T-helper 1 cell treated with Interleukin-12 subunit alpha and Interleukin-12 subunit beta and Interleukin-4 antibody, amounts not matched to agents 30 ng/mL and 1 ng/mL, for 36 hours (primary cell): Measurements from ENCODE around the gene TMED7. TPM values are rescaled to one million over a fixed set of nuclear protein-coding genes. Genes with fewer than 3 reads are reported as not detected.
"Not testable (repeated sequence)": the region's sequence is repeated elsewhere in the genome, so short reads cannot be mapped to it uniquely, and the experiment has no call there.

Experiments
- intact Hi-C: fragments of 100-400 bp; cut with micrococcal nuclease; formaldehyde crosslinking; loops from one replicate; pipeline ENCODE4 v1.15.1; 2024
- total RNA-seq: library from RNA; stranded (reverse); gene quantifications from 2 replicates; pipeline ENCODE4 v1.2.3, GENCODE V29; 2022

Gene TMED7
- 51.9 and 52.6 TPM in 2 replicates for total RNA-seq

GRCh38 chr5:115625579-115626444 is at the start of gene TMED7:
Gene TMED7, minus strand, starts transcription at chr5:115626036. Its CDS starts 244 bp downstream, at chr5:115625792.
- intact Hi-C loops: loop anchor here (1.0 to 2.0 kb wide), 10 partner anchors 8 to 459 kb away; partner anchors contain the start of genes AP3S1, ATG12, CCDC112 and COMMD10

- intact Hi-C loops: not testable (repeated sequence)
Measured at GRCh38 chr5:115674782-115675181, 48.9 kb upstream of the TMED7 start.

DNA sequence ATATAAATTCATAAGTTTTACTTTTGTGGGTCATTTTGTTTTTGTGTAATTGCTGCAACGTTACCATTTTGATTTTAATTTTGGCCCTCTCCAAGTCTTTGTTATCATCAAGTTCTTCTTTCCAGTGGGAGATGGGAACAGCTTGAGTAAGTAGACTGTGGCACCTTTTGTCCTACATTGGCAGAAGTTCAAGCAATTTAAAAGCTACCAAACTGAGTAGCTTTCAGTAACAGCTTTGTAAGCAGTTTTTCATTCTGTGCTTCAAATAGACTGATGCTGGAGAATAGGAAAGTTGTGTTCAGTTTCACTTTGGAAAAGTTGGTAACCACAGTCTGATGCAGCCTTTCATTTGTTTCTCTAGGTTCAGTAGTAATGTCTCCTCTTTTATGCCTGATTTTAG is 47.8 kb upstream of the TMED7 start:
- intact Hi-C loops: no loop called here

- intact Hi-C loops: no loop called here
Measured at GRCh38 chr5:115671939-115672338, 46.1 kb upstream of the TMED7 start.

DNA sequence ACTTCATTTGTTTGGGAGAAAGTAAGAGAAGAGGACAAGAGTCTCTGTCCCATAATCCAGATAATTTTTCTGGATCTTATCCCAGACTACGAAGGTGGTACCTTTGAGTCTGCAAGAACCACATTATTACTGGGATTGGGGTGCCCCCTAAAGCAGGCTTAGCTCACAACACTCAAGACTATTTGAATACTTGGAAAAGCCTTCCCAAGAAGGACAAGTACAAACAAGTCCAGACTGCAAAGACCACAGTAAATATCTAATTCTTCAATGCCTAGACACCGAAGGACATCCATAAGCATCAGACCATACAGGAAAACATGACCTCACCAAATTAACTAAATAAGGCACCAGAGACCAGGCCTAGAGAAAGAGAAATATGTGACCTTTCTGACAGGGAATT is 40.2 kb upstream of the TMED7 start:
- intact Hi-C loops: no loop called here

- intact Hi-C loops: no loop called here
Measured at GRCh38 chr5:115661563-115661962, 35.7 kb upstream of the TMED7 start.

DNA sequence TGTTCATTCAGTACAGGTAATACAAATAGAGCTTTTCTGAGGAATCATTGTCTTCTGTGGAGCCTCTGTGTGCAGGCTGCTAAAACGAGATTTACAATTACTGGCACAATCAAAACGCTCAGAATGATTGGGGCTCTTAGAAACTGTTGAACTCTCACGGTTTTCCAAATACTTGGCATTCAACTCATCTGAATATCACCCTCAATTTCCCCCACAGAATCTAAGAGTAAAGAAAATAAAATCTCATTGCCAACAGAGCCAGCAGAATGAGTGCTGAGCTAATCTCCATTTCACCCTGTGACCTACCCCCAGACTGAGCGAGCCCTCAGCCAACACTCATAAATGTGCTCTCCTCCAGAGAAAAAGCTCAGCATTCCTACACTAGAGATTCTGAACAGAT is 35.3 kb upstream of the TMED7 start:
- intact Hi-C loops: no loop called here

DNA sequence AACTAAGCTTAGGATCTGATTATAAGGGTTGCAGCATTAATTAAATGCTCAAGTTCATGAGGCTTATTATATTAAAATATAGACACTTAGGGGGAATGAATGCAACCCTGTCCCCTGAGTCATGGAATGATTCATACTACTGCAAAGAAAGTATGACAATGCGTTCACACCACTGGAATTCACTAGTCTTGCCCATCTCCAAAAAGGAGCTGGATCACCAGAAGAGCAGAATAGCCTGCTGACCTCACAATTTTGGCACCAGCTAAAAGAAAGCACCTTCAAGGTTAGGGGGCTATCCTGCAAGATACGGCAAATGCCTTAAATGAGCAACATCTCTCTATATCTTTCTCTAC is 32.0 kb upstream of the TMED7 start:
- intact Hi-C loops: no loop called here

DNA sequence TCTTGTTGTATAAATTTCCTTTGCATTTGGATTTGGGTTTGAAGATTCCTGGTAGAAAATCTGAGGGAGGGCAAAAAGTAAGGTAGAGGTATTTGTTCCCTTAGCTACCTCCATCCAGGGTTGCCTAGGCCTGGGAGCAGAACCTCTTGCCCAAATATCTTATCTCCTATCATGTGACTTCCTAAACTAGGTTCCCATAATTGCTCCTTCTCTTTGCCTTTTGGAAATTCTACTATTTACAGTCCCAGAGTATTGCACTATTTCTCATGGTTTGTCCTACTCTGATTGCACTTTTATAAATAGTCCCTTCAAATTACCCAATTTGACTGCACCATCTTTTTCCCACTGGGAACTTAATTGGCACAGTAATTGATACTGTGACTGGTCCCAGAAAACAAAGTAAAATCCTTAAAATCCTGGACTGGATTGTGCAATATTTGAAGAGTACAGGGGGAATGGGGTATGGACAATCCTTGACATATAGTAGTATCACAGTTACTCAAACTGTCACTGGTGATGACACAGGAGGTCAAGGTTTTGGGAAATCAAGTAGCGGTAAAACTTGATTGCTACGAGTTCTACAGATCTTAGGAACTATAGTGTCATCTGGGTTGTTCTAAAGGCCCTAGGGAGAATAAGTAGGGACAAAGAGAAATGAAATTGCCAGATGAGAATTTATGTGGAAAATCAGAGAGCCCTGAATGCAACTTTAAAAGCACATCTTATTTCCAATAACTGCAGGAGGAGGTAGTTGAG is 31.5 kb upstream of the TMED7 start:
- intact Hi-C loops: no loop called here

DNA sequence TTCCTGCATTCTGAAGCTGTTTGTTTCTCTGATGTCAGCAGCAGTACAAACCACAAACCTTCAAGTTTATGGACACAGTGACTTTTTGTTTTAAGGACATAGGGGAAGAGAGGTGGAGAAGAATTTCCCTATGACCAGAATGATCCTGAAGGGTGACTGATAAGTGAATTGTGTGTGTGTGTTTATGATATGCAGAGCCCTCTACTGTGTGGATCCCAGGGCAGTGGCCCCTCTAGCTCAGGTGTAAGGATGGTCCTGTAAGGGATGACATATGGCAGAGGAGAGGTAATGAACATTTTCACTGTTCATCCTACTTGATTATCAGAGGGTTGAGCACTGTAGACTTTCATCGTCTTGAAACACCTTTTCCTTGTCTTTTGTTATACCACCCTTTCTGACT is 30.6 kb upstream of the TMED7 start:
- intact Hi-C loops: no loop called here

GRCh38 chr5:115655994-115656393 is 30.2 kb upstream of the TMED7 start:
- intact Hi-C loops: no loop called here

- intact Hi-C loops: no loop called here
Measured at GRCh38 chr5:115649541-115649940, 23.7 kb upstream of the TMED7 start.

- intact Hi-C loops: no loop called here
Measured at GRCh38 chr5:115648056-115648455, 22.2 kb upstream of the TMED7 start.

- intact Hi-C loops: not testable (repeated sequence)
Measured at GRCh38 chr5:115645386-115645785, 19.6 kb upstream of the TMED7 start.

- intact Hi-C loops: no loop called here
Measured at GRCh38 chr5:115644046-115644445, 18.2 kb upstream of the TMED7 start.

DNA sequence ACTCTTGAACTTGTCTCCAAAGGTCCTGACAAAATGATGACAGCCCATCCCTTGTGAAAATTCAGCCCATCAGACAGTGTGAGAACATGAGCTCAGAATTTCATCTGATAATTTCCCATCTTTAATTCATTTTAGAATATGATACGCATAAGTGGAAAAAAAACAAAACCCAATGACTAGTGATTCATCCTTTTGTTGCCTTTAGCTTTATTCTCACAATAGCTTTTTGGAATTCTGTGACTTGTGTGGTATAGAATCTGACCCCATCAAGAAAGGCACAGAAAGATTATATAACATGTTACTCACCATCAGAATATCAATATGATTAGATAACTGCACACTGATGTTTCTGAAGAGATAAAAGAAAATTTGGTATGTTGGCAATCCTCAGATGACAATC is 16.1 kb upstream of the TMED7 start:
- intact Hi-C loops: no loop called here

GRCh38 chr5:115640274-115640673 is 14.4 kb upstream of the TMED7 start:
- intact Hi-C loops: no loop called here

GRCh38 chr5:115639377-115639776 is 13.5 kb upstream of the TMED7 start:
- intact Hi-C loops: no loop called here

GRCh38 chr5:115637507-115637906 is 11.7 kb upstream of the TMED7 start:
- intact Hi-C loops: no loop called here

GRCh38 chr5:115636008-115636407 is 10.2 kb upstream of the TMED7 start:
- intact Hi-C loops: no loop called here

DNA sequence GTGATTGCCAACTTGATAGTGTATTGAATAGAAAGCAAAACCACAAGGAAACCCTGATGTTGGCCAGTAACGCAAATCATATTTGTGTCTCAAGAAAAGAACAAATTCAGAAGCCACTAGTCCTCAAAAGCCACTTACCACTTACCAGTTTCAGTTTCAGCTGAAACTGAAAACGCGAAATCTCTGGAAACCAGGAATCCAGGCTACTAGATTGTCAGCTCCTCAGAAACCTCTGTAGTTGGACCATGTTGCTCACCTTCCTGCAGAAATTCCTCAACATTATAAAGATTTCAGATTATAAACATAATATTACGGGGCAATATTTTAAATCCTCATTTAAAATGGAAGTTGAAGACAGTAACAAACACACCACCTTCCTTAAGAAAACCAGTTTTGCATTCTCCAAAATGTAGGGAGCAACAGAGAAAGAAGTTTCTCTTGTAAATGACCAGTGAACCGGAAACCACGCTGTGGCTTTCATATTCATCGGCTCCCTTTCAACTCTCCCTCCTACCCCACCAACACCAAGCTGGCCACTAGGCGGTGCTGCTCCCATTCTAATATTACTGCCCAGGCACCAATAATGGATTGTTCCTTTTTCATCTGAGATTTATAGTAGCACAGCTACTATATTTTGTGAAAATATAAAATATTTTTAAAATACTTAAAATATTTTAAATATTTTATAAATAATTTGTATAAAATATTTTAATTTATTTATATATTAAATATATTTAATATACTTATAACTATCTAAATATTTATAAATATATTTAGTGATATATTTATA is 8.7 kb upstream of the TMED7 start:
- intact Hi-C loops: loop anchor here (1.0 to 5.0 kb wide), 6 partner anchors 8 to 1313 kb away; partner anchors contain the start of gene TMED7

- intact Hi-C loops: loop anchor here (5.0 kb wide), 1 partner anchor 1317 kb away; no protein-coding TSS in a partner anchor
Measured at GRCh38 chr5:115629903-115630302, 4.1 kb upstream of the TMED7 start.
